GM12801 (cell line): ENCODE measurements around the gene LASP1.

Experiments
- TF ChIP-seq, protein P1 (sequence below): IDR thresholded peaks from one replicate; pipeline ENCODE4 v1.5.1; 2011; ENCODE audit warnings: control low read depth; ENCODE audit not compliant: insufficient read length; ENCODE audit errors: extremely low read depth

The LASP1 gene

DNA sequence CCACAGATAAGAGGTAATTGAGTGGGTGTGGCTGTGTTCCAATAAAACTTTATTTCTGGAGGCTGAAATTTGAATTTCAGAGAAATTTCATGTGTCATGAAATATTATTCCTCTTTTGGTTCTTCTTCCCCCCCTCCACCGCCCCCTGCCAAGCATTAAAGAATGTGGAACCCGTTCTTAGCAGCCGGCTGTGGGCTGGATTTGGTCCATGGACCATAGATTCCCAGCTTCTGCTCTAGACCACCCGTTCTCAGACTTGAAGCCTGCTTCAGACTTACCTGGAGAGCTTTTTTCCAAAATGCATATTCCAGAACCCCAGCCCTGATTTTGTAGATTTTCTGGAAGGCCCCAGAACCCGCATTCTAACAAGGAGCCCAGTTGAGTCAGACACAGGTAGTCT is 40.5 kb downstream of the LASP1 start:
- TF ChIP-seq, protein P1, sequence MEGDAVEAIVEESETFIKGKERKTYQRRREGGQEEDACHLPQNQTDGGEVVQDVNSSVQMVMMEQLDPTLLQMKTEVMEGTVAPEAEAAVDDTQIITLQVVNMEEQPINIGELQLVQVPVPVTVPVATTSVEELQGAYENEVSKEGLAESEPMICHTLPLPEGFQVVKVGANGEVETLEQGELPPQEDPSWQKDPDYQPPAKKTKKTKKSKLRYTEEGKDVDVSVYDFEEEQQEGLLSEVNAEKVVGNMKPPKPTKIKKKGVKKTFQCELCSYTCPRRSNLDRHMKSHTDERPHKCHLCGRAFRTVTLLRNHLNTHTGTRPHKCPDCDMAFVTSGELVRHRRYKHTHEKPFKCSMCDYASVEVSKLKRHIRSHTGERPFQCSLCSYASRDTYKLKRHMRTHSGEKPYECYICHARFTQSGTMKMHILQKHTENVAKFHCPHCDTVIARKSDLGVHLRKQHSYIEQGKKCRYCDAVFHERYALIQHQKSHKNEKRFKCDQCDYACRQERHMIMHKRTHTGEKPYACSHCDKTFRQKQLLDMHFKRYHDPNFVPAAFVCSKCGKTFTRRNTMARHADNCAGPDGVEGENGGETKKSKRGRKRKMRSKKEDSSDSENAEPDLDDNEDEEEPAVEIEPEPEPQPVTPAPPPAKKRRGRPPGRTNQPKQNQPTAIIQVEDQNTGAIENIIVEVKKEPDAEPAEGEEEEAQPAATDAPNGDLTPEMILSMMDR, result no peak

DNA sequence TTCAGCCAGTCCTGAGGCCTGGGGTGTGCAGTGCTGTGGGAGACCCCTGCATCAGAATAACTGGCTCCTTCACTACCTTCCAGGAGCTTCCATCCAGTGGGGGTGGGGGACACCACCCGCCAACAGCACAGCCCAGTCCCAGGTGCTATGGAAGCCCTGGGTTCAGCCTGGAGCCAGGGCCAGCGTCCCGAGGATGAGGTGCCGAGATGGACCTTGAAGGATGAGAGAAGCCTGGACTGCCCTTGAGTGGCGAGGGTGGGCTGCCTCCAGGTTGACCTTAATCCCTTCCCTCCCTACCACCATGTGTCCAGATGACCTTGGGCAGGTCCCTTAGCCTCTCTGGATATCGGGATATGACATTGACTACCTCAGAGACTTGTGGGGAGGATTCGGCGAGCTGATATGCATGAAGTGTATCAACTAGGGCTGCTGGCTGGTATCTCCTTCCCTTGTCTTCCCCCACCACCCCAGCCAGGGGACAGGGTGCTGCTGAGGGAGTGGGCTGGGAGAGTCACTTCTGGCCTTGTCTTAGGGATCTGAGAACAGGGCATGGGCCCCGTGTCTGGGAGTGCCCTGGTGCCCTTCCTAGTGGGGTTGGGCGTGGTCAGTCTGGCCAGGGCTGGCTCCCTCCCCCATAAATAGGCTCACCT is 41.3 kb downstream of the LASP1 start:
- TF ChIP-seq, protein P1, result no peak

DNA sequence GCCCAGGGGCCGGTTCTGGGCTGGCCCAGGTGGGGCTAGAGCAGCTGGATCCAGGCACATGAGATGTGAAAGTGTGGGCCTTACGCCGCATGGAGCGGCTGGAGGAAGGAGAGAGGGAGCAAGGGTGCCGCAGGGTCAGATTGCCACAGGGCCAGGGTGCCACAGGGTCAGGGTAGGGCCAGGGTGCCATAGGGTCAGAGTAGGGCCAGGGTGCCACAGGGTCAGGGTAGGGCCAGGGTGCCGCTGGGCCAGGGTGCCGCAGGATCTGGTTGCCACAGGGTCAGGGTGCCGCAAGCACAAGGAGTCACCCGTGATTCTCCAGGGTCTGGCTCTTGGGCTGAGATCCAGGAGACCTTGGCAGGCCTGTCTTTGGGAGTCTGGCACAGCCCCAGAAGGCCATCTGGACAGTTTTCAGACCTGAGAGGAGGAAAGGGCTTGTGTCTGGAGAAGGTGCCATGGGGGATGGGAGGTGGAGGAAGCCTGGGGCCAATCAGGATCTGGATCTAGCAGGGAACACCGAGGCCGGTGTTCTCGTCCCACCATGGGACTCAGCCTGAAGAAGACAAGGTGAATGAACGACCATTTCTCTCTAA is 42.5 kb downstream of the LASP1 start:
- TF ChIP-seq, protein P1, result no peak

DNA sequence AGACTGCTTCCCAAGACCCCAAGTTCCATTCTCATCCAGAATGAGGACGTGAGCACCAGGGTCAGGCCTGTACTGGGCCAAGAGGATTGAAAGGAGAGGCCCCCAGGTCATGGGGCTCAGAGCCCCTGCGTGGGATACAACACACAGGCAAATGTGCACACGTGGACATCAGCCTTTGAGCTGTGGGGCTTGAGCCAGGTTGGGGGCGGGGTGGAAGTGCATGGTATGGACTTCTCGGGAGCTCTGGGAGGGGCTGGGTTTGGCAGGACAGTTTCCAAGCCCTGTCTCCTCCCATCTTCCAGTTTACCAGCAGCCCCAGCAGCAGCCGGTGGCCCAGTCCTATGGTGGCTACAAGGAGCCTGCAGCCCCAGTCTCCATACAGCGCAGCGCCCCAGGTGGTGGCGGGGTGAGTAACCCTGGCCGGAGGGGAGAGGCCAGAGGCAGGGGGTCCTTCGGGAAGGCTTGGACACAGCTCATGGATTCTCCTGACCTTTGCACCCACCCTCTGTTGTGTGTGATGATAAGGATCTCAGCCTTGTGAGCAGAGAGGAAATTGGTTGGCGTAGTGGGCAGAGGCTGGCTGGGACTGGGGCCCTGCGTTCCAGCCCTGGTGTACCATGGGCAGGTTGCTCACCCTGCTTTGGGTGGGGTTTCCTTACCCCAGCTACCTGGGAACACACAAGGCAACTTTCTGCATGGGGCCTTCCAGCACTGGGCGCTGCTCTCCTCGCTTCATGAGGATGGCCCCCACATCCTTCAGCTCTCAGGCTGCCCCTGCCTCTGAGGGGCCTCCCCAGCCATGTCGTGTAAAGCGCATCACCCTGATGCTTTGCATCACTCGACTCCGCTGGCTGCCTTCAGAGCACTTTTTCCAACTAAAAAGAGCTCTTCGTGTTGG is 45.1 kb downstream of the LASP1 start:
- TF ChIP-seq, protein P1, result no peak

DNA sequence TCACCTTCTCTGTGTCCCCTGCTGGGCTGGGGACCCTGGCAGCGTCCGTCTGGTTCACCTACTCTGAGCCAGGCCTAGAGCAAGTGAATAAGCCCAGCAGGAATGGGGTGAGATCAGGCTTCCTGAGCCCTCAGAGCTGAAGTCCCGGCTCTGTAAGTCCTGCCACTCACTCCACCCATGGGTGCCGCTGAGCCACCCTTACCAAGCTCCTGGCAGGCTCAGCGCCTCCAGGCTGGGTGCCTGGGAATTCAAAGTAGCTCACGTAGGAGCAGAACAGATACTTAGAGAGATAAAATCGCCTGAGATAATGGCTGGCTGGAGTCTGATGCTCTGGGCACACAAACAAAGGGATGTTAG is 45.8 kb downstream of the LASP1 start:
- TF ChIP-seq, protein P1, result no peak

DNA sequence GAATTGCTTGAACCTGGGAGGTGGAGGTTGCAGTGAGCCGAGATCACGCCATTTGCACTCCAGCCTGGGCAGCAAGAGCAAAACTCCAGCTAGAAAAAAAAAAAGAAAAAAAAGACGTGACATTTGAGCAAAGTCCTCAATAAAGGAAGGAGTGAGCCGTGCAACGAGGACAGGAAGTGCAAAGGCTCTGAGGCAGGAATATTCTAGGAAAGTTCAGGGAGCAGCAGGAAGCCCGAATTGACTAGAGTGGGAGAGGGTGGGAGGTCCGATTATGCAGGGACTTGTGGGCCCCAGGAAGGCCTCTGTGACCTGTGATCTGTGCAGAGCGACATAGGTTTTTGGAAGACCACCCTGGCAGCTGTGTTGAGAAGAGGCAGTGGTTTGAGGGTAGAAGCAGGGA is 46.9 kb downstream of the LASP1 start:
- TF ChIP-seq, protein P1, result no peak

DNA sequence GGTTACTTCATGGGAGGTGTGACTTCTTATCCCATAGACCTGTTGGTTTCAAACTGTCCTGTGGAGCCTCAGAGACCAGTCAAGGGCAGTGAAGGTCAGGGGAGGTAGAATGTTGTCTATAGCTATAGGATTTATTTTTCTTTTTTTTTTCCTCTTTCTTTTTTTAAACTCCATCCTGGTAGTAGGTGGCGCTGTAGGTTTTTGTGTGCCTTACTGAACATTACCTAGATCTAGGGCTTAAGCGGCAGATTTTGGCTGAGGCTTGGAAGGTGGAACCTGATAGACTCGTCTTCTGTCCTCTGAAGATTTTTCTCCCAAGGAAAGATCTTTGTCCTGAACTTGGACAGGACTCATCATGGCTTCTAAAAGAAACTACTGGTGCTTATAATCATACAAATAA is 47.4 kb downstream of the LASP1 start:
- TF ChIP-seq, protein P1, result no peak
